SK-N-MC (cell line): ENCODE measurements around the gene FASTK.

Experiments
- DNase-seq: peaks from one replicate; pipeline ENCODE4 v3.0.0-alpha.2; 2011; ENCODE audit warnings: low read depth, low spot score
- H3K27ac ChIP-seq: fragments of 200-600 bp; sonication (generic); 2 replicates; pipeline ENCODE4 v1.5.1; 2016; ENCODE audit warnings: mixed run types
- H3K36me3 ChIP-seq: fragments of 200-600 bp; sonication (generic); 2 replicates; pipeline ENCODE4 v1.6.1; 2017; ENCODE audit warnings: antibody characterized with exemption, low read length, mixed read lengths; ENCODE audit not compliant: insufficient read depth
- H3K4me3 ChIP-seq: fragments of 200-600 bp; sonication (generic); 2 replicates; pipeline ENCODE4 v1.5.1; 2016
- H3K9ac ChIP-seq: fragments of 200-600 bp; sonication (generic); 2 replicates; pipeline ENCODE4 v1.8.0; 2017; ENCODE audit warnings: mixed run types, mixed read lengths; ENCODE audit not compliant: insufficient read length
- H3K9me3 ChIP-seq: fragments of 200-600 bp; sonication (generic); 2 replicates; pipeline ENCODE4 v1.6.1; 2017; ENCODE audit warnings: low read depth, mild to moderate bottlenecking, antibody characterized with exemption, low read length, moderate library complexity, mixed read lengths
- EZH2 ChIP-seq: fragments of 200-600 bp; sonication (generic); IDR thresholded peaks from one replicate; pipeline ENCODE4 v1.6.1; 2017; ENCODE audit warnings: antibody characterized with exemption
- FOXP2 ChIP-seq: optimal IDR thresholded peaks from 2 replicates; pipeline ENCODE3; 2011; ENCODE audit warnings: mild to moderate bottlenecking, moderate library complexity; ENCODE audit not compliant: insufficient read depth; ENCODE audit errors: extremely low read length, control extremely low read depth
- POLR2AphosphoS5 ChIP-seq: IDR thresholded peaks from 2 replicates; pipeline ENCODE4 v1.6.1; 2012; ENCODE audit warnings: mild to moderate bottlenecking, low read depth, low read length, borderline replicate concordance

Gene FASTK

GRCh38 chr7:151093748-151094147, 13.1 kb upstream of the FASTK start:
- no peaks in the 10 kb centered on the region for H3K9me3 ChIP-seq
- H3K4me3 ChIP-seq: no peak overlapping the region
- no peak for TF ChIP-seq POLR2AphosphoS5
- no peak for TF ChIP-seq EZH2
- no peak for TF ChIP-seq FOXP2
- DNase-seq: no peak
- H3K9ac ChIP-seq: no peak overlapping the region
- no peaks in the 10 kb centered on the region; the same call in 1 of the 2 replicates for H3K36me3 ChIP-seq
- H3K27ac ChIP-seq: no peak overlapping the region

GRCh38 chr7:151091988-151092387, 11.4 kb upstream of the FASTK start:
- TF ChIP-seq EZH2: no peak
- TF ChIP-seq FOXP2: no peak
- no peak for TF ChIP-seq POLR2AphosphoS5
- H3K4me3 ChIP-seq: no peak overlapping the region
- no peaks in the 10 kb centered on the region; the same call in 1 of the 2 replicates for H3K36me3 ChIP-seq
- H3K27ac ChIP-seq: no peak overlapping the region
- no peak for DNase-seq
- H3K9ac ChIP-seq: no peak overlapping the region
- H3K9me3 ChIP-seq: no peaks in the 10 kb centered on the region

GRCh38 chr7:151091431-151091830, 10.8 kb upstream of the FASTK start:
- H3K36me3 ChIP-seq: no peaks in the 10 kb centered on the region; the same call in 1 of the 2 replicates
- TF ChIP-seq POLR2AphosphoS5 (no peak), EZH2 (no peak), FOXP2 (no peak)
- H3K9ac ChIP-seq: no peak overlapping the region
- no peaks in the 10 kb centered on the region for H3K9me3 ChIP-seq
- no peak overlapping the region for H3K27ac ChIP-seq
- no peak for DNase-seq
- no peak overlapping the region for H3K4me3 ChIP-seq

GRCh38 chr7:151091003-151091402, 10.4 kb upstream of the FASTK start:
- Histone ChIP-seq H3K9ac (no peak overlapping the region), H3K27ac (no peak overlapping the region), H3K36me3 (no peaks in the 10 kb centered on the region; the same call in 1 of the 2 replicates), H3K9me3 (no peaks in the 10 kb centered on the region), H3K4me3 (no peak overlapping the region)
- TF ChIP-seq POLR2AphosphoS5 (no peak), FOXP2 (no peak), EZH2 (no peak)
- no peak for DNase-seq

GRCh38 chr7:151089893-151090730, 9.5 kb upstream of the FASTK start:
- no peak for DNase-seq
- Histone ChIP-seq H3K4me3 (no peak overlapping the region), H3K9ac (no peak overlapping the region), H3K9me3 (no peaks in the 10 kb centered on the region), H3K27ac (no peak overlapping the region), H3K36me3 (no peaks in the 10 kb centered on the region; the same call in 1 of the 2 replicates)
- TF ChIP-seq FOXP2: no peak
- no peak for TF ChIP-seq POLR2AphosphoS5
- TF ChIP-seq EZH2: no peak

- 0 out of 2 replicates have a peak overlapping the region, but pooled peaks have one; percentile 6 for H3K27ac ChIP-seq
- no peaks in the 10 kb centered on the region; the same call in 1 of the 2 replicates for H3K36me3 ChIP-seq
- TF ChIP-seq EZH2 (no peak), FOXP2 (no peak)
- no peaks in the 10 kb centered on the region for H3K9me3 ChIP-seq
- H3K9ac ChIP-seq: peak overlapping the region; percentile 20
- no peak for DNase-seq
- H3K4me3 ChIP-seq: peak overlapping the region; percentile 98; the same call in 1 of the 2 replicates
These were observed 8.5 kb upstream of the FASTK start for GRCh38 chr7:151088856-151089699.

- peak overlapping the region; percentile 88 for H3K9ac ChIP-seq
- H3K4me3 ChIP-seq: peak overlapping the region; percentile 98
- H3K27ac ChIP-seq: no peak overlapping the region
- DNase-seq: no peak
- no peak for TF ChIP-seq FOXP2
- H3K36me3 ChIP-seq: no peaks in the 10 kb centered on the region; the same call in 1 of the 2 replicates
- no peaks in the 10 kb centered on the region for H3K9me3 ChIP-seq
These were observed 7.6 kb upstream of the FASTK start for GRCh38 chr7:151088019-151088855.
